ENCODE results near the gene SNAP47.

GRCh38 chr1:227760377-227760776, 25.1 kb downstream of the SNAP47 start:
- TF ChIP-seq CTCF (conservative IDR thresholded peaks at IDR 0.05; ENCODE audit: low read depth, low read length): no peak
- TF ChIP-seq RAD21 (IDR thresholded peaks at IDR 0.05; ENCODE audit: low read length): no peak

Measured in IMR-90 (cell line).